KMS-11 (cell line): ENCODE results near the gene LURAP1L.

Source experiments
- H2AFZ ChIP-seq: fragments of 200-600 bp; sonication (generic); 2 replicates; pipeline ENCODE4 v1.6.1; 2016; ENCODE audit warnings: antibody characterized with exemption, mixed run types, low read depth
- H3K27ac ChIP-seq: fragments of 200-600 bp; sonication (generic); 2 replicates; pipeline ENCODE4 v1.6.1; 2016; ENCODE audit warnings: mild to moderate bottlenecking, mixed run types
- H3K27me3 ChIP-seq: fragments of 200-600 bp; sonication (generic); 2 replicates; pipeline ENCODE4 v1.6.1; 2017; ENCODE audit warnings: mild to moderate bottlenecking, low read depth, mixed run types, moderate library complexity; ENCODE audit not compliant: insufficient read depth
- H3K36me3 ChIP-seq: fragments of 200-600 bp; sonication (generic); 2 replicates; pipeline ENCODE4 v1.6.1; 2017; ENCODE audit warnings: mild to moderate bottlenecking, mixed run types; ENCODE audit not compliant: insufficient read depth
- H3K4me1 ChIP-seq: fragments of 200-600 bp; sonication (generic); 2 replicates; pipeline ENCODE4 v1.6.1; 2016; ENCODE audit warnings: mild to moderate bottlenecking, low read depth, mixed run types; ENCODE audit not compliant: poor library complexity, severe bottlenecking
- H3K4me2 ChIP-seq: fragments of 200-600 bp; sonication (generic); 2 replicates; pipeline ENCODE4 v1.7.0; 2016; ENCODE audit warnings: mild to moderate bottlenecking, mixed run types
- H3K4me3 ChIP-seq: fragments of 200-600 bp; sonication (generic); IDR thresholded peaks from 2 replicates; pipeline ENCODE4 v1.6.1; 2017; ENCODE audit warnings: low read depth, low read length, mixed read lengths; ENCODE audit not compliant: insufficient read depth
- H3K79me2 ChIP-seq: fragments of 200-600 bp; sonication (generic); 2 replicates; pipeline ENCODE4 v1.6.1; 2016; ENCODE audit warnings: low read depth, mixed run types; ENCODE audit not compliant: insufficient read depth
- H3K9ac ChIP-seq: fragments of 200-600 bp; sonication (generic); 2 replicates; pipeline ENCODE4 v1.6.1; 2016; ENCODE audit warnings: mild to moderate bottlenecking, mixed run types
- H4K20me1 ChIP-seq: fragments of 200-600 bp; sonication (generic); 2 replicates; pipeline ENCODE4 v1.6.1; 2016; ENCODE audit warnings: mild to moderate bottlenecking, mixed run types; ENCODE audit not compliant: insufficient read depth
- TF ChIP-seq, protein P1 (sequence below): fragments of 200-600 bp; sonication (generic); conservative IDR thresholded peaks from 2 replicates; pipeline ENCODE4 v1.6.1; 2017; ENCODE audit warnings: low read depth, mild to moderate bottlenecking, antibody characterized with exemption, low read length, moderate library complexity, mixed read lengths

LURAP1L gene

DNA sequence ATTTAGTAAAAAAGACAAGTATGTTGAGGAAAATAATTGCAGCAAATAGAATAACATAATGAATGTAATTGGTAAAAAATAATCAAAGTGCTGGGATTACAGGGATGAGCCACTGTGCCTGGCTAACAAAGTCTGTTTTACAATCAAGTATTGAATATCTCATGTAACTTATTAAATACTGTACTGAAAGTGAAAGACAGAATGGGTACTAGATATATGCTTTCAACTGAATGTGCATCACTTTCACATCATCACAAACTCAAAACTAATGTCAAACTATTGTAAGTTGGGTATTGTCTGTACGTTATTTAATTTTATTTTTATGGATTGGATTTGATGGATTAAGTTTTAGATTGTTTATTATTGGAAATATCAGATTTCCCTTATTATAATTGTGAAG is 58.9 kb downstream of the LURAP1L start:
- H3K4me1 ChIP-seq = no peaks in the 10 kb centered on the region
- H3K27me3 ChIP-seq = no peaks in the 10 kb centered on the region
- TF ChIP-seq, protein P1, sequence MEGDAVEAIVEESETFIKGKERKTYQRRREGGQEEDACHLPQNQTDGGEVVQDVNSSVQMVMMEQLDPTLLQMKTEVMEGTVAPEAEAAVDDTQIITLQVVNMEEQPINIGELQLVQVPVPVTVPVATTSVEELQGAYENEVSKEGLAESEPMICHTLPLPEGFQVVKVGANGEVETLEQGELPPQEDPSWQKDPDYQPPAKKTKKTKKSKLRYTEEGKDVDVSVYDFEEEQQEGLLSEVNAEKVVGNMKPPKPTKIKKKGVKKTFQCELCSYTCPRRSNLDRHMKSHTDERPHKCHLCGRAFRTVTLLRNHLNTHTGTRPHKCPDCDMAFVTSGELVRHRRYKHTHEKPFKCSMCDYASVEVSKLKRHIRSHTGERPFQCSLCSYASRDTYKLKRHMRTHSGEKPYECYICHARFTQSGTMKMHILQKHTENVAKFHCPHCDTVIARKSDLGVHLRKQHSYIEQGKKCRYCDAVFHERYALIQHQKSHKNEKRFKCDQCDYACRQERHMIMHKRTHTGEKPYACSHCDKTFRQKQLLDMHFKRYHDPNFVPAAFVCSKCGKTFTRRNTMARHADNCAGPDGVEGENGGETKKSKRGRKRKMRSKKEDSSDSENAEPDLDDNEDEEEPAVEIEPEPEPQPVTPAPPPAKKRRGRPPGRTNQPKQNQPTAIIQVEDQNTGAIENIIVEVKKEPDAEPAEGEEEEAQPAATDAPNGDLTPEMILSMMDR = no peak

GRCh38 chr9:12838546-12838945 is 63.7 kb downstream of the LURAP1L start:
- Histone ChIP-seq H3K27me3 (no peaks in the 10 kb centered on the region), H3K4me2 (no peak overlapping the region), H3K4me1 (no peaks in the 10 kb centered on the region), H3K4me3 (no peak overlapping the region), H3K27ac (no peak overlapping the region), H3K9ac (no peak overlapping the region), H3K36me3 (no peaks in the 10 kb centered on the region), H4K20me1 (no peaks in the 10 kb centered on the region), H3K79me2 (no peaks in the 10 kb centered on the region), H2AFZ (no peak overlapping the region)
- TF ChIP-seq, protein P1 = no peak

More for the DNA sequence above, 58.9 kb downstream of the LURAP1L start:
- Histone ChIP-seq H2AFZ (no peak overlapping the region), H3K79me2 (no peaks in the 10 kb centered on the region), H3K4me3 (no peak overlapping the region), H3K36me3 (no peaks in the 10 kb centered on the region), H3K9ac (no peak overlapping the region), H3K4me2 (no peak overlapping the region), H4K20me1 (no peaks in the 10 kb centered on the region), H3K27ac (no peak overlapping the region)

- TF ChIP-seq, protein P1 = no peak
- no peaks in the 10 kb centered on the region for H3K79me2 ChIP-seq
- no peaks in the 10 kb centered on the region for H3K36me3 ChIP-seq
- no peak overlapping the region for H3K9ac ChIP-seq
- H4K20me1 ChIP-seq = no peaks in the 10 kb centered on the region
- no peak overlapping the region for H2AFZ ChIP-seq
- H3K4me3 ChIP-seq = no peak overlapping the region
- H3K27ac ChIP-seq = no peak overlapping the region
- H3K27me3 ChIP-seq = no peaks in the 10 kb centered on the region
- no peaks in the 10 kb centered on the region for H3K4me1 ChIP-seq
- H3K4me2 ChIP-seq = no peak overlapping the region
These were observed 68.9 kb downstream of the LURAP1L start for GRCh38 chr9:12843735-12844134.

- Histone ChIP-seq H3K36me3 (no peaks in the 10 kb centered on the region), H2AFZ (no peak overlapping the region), H3K4me3 (no peak overlapping the region), H3K4me1 (no peaks in the 10 kb centered on the region), H3K4me2 (no peak overlapping the region), H3K27ac (no peak overlapping the region), H3K9ac (no peak overlapping the region), H3K27me3 (no peaks in the 10 kb centered on the region), H4K20me1 (no peaks in the 10 kb centered on the region), H3K79me2 (no peaks in the 10 kb centered on the region)
- TF ChIP-seq, protein P1 = no peak
These were observed 71.2 kb downstream of the LURAP1L start for GRCh38 chr9:12846035-12846434.
